HEK293 (cell line): Measurements from ENCODE around the gene PIK3CA.

Experiments used
- CTCF ChIA-PET: fragments of 350-600 bp; formaldehyde crosslinking; extraction: SDS; loops from one replicate; lab custom pipeline; 2021; ENCODE audit warnings: antibody characterized with exemption; lab: Yijun Ruan, JAX
- POLR2A ChIA-PET: fragments of 300-600 bp; formaldehyde crosslinking; extraction: SDS; loops from one replicate; lab custom pipeline; 2020; ENCODE audit warnings: antibody characterized with exemption, inconsistent platforms; lab: Yijun Ruan, JAX
- H3K27ac ChIP-seq: fragments of 200-500 bp; sonication (Bioruptor generic); 2 replicates; pipeline ENCODE4 v1.5.1; 2014; ENCODE audit warnings: low read depth, low read length, control low read depth, inconsistent platforms; ENCODE audit errors: extremely low read depth
- H3K36me3 ChIP-seq, 2 experiments: fragments of 200-500 bp in 1 of 2; sonication (Bioruptor generic) in 1 of 2; 1 replicate in 1 of 2; 2 replicates in 1 of 2; pipeline ENCODE4 v1.5.1; 2014 to 2017; ENCODE audit warnings: inconsistent platforms in 2 of 2, low read length in 2 of 2; ENCODE audit not compliant: control insufficient read depth in 2 of 2, insufficient read depth in 1 of 2
- H3K4me1 ChIP-seq: fragments of 200-500 bp; sonication (Bioruptor generic); 2 replicates; pipeline ENCODE4 v1.5.1; 2014; ENCODE audit warnings: mild to moderate bottlenecking, low read length, inconsistent platforms; ENCODE audit not compliant: control insufficient read depth, insufficient read depth
- H3K4me3 ChIP-seq: 2 replicates; pipeline ENCODE4 v1.5.1; 2011; ENCODE audit warnings: low read depth, mild to moderate bottlenecking, control low read depth, low read length, moderate library complexity
- H3K9me3 ChIP-seq: fragments of 200-500 bp; sonication (Bioruptor generic); 2 replicates; pipeline ENCODE4 v1.5.1; 2014; ENCODE audit warnings: low read depth, low read length, inconsistent platforms; ENCODE audit not compliant: control insufficient read depth, insufficient read depth
- ELK4 ChIP-seq: IDR thresholded peaks from 2 replicates; pipeline ENCODE4 v1.6.1; 2011; ENCODE audit warnings: mild to moderate bottlenecking, low read depth, low read length, borderline replicate concordance
- GFI1B ChIP-seq: fragments of 450-650 bp; formaldehyde crosslinking; IDR thresholded peaks from 2 replicates; pipeline ENCODE4 v1.5.1; 2016; ENCODE audit warnings: missing biosample characterization, missing genetic modification characterization
- GLIS1 ChIP-seq: fragments of 450-650 bp; formaldehyde crosslinking; IDR thresholded peaks from 2 replicates; pipeline ENCODE4 v1.5.1; 2016; ENCODE audit warnings: missing biosample characterization, missing genetic modification characterization
- HOXA7 ChIP-seq: sonication (generic); formaldehyde crosslinking; IDR thresholded peaks from 2 replicates; pipeline ENCODE4 v1.8.1; 2022; ENCODE audit warnings: missing genetic modification reagents, borderline replicate concordance
- IKZF3 ChIP-seq: fragments of 450-650 bp; IDR thresholded peaks from 2 replicates; pipeline ENCODE4 v1.5.0; 2018; ENCODE audit warnings: missing biosample characterization, mild to moderate bottlenecking, missing genetic modification characterization, moderate library complexity
- SCRT2 ChIP-seq: fragments of 450-650 bp; formaldehyde crosslinking; IDR thresholded peaks from 2 replicates; pipeline ENCODE4 v1.5.1; 2016; ENCODE audit warnings: missing biosample characterization, missing genetic modification characterization
- TCF7L2 ChIP-seq: IDR thresholded peaks from 2 replicates; pipeline ENCODE4 v1.6.1; 2011; ENCODE audit warnings: low read depth, mild to moderate bottlenecking, inconsistent platforms, low read length, moderate library complexity, borderline replicate concordance
- TSHZ1 ChIP-seq: fragments of 450-650 bp; formaldehyde crosslinking; IDR thresholded peaks from 2 replicates; pipeline ENCODE4 v1.5.1; 2016; ENCODE audit warnings: missing biosample characterization, missing genetic modification characterization, borderline replicate concordance
- ZFHX2 ChIP-seq: fragments of 450-650 bp; formaldehyde crosslinking; conservative IDR thresholded peaks from 2 replicates; pipeline ENCODE4 v1.5.1; 2016; ENCODE audit warnings: missing biosample characterization, missing genetic modification characterization
- ZFP37 ChIP-seq: fragments of 450-650 bp; formaldehyde crosslinking; IDR thresholded peaks from 2 replicates; pipeline ENCODE4 v1.5.1; 2016; ENCODE audit warnings: missing biosample characterization, missing genetic modification characterization
- ZNF10 ChIP-seq: fragments of 450-650 bp; formaldehyde crosslinking; IDR thresholded peaks from 2 replicates; pipeline ENCODE4 v1.5.1; 2017; ENCODE audit warnings: missing biosample characterization, missing genetic modification characterization
- ZNF138 ChIP-seq: fragments of 450-650 bp; formaldehyde crosslinking; IDR thresholded peaks from 2 replicates; pipeline ENCODE4 v1.5.1; 2016; ENCODE audit warnings: missing biosample characterization, missing genetic modification characterization, borderline replicate concordance
- ZNF157 ChIP-seq: fragments of 450-650 bp; formaldehyde crosslinking; IDR thresholded peaks from 2 replicates; pipeline ENCODE4 v1.5.1; 2016; ENCODE audit warnings: missing biosample characterization, missing genetic modification characterization
- ZNF37A ChIP-seq: fragments of 450-650 bp; IDR thresholded peaks from 2 replicates; pipeline ENCODE4 v1.5.1; 2018; ENCODE audit warnings: missing biosample characterization, missing genetic modification characterization
- ZNF510 ChIP-seq: fragments of 450-650 bp; formaldehyde crosslinking; IDR thresholded peaks from 2 replicates; pipeline ENCODE4 v1.5.1; 2018; ENCODE audit warnings: mild to moderate bottlenecking, missing genetic modification characterization, missing biosample characterization; ENCODE audit not compliant: insufficient replicate concordance
- ZNF585B ChIP-seq: fragments of 450-650 bp; formaldehyde crosslinking; IDR thresholded peaks from 2 replicates; pipeline ENCODE4 v1.5.1; 2016; ENCODE audit warnings: missing biosample characterization, missing genetic modification characterization
- ZNF654 ChIP-seq: fragments of 450-650 bp; formaldehyde crosslinking; IDR thresholded peaks from 2 replicates; pipeline ENCODE4 v1.5.1; 2016; ENCODE audit warnings: low read depth, missing biosample characterization, missing genetic modification characterization
- ZNF658 ChIP-seq: fragments of 450-650 bp; formaldehyde crosslinking; IDR thresholded peaks from 2 replicates; pipeline ENCODE4; 2016; ENCODE audit warnings: missing biosample characterization, missing genetic modification characterization
- ZNF777 ChIP-seq: fragments of 450-650 bp; formaldehyde crosslinking; IDR thresholded peaks from 2 replicates; pipeline ENCODE4 v1.5.1; 2017; ENCODE audit warnings: missing biosample characterization, missing genetic modification characterization, borderline replicate concordance
- ZNF843 ChIP-seq: fragments of 450-650 bp; formaldehyde crosslinking; IDR thresholded peaks from 2 replicates; pipeline ENCODE4 v1.5.1; 2016; ENCODE audit warnings: missing biosample characterization, missing genetic modification characterization
- TF ChIP-seq, protein P1 (sequence below): fragments of 450-650 bp; formaldehyde crosslinking; IDR thresholded peaks from 2 replicates; pipeline ENCODE4 v1.5.1; 2016; ENCODE audit warnings: missing biosample characterization, missing genetic modification characterization
- TF ChIP-seq, protein P2 (sequence below): fragments of 450-650 bp; formaldehyde crosslinking; IDR thresholded peaks from 2 replicates; pipeline ENCODE4 v1.5.1; 2016; ENCODE audit warnings: missing biosample characterization, missing genetic modification characterization

Gene PIK3CA

DNA sequence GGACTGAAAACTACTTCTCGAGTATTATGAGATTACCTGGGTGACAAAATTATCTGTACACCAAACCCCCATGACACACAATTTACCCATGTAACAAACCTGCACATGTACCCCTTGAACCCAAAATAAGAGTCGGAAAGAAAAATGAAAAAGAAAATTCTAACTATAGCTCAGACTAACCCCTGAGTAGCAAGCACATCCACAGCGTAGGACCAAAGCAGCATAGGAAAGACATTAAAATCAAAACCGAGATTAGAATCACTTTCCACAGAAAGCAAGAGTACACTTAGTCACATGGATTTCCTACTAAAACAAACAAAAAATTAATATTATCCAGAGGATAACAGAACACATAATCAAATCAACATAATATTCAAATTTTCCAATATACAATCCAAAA is 6.3 kb upstream of the PIK3CA start:
- CTCF ChIA-PET, result interaction anchor here (0.7 kb wide), 1 partner anchor 269 kb away, joined by 4 read pairs; no protein-coding TSS in a partner anchor
- Histone ChIP-seq H3K4me3 (no peak overlapping the region), H3K9me3 (no peaks in the 10 kb centered on the region), H3K27ac (no peak overlapping the region), H3K4me1 (no peaks in the 10 kb centered on the region), H3K36me3 (no peaks in the 10 kb centered on the region)
- POLR2A ChIA-PET, result no interaction called here
- no peak for TF ChIP-seq HOXA7 (CRISPR knock-in tag)
- TF ChIP-seq ZNF585B (tag by site-specific recombination), result no peak
- TF ChIP-seq TSHZ1 (tag by site-specific recombination), result no peak
- TF ChIP-seq ELK4, result no peak
- TF ChIP-seq ZFHX2 (tag by site-specific recombination), result no peak
- TF ChIP-seq ZNF138 (tag by site-specific recombination), result no peak
- TF ChIP-seq IKZF3 (tag by site-specific recombination), result no peak

GRCh38 chr3:179146911-179147513 is 1.1 kb upstream of the PIK3CA start:
- Histone ChIP-seq H3K4me1 (no peaks in the 10 kb centered on the region; the same call in 1 of the 2 replicates), H3K27ac (peak overlapping the region; percentile 42; the same call in 1 of the 2 replicates), H3K9me3 (no peaks in the 10 kb centered on the region), H3K36me3 (no peaks in the 10 kb centered on the region), H3K4me3 (peak overlapping the region; percentile 95)
- POLR2A ChIA-PET, result interaction anchor here (0.6 to 1.2 kb wide), 4 partner anchors 20 to 416 kb away, joined by 3 read pairs; partner anchors contain the start of gene ACTL6A
- CTCF ChIA-PET, result interaction anchor here (0.5 to 2.5 kb wide), 9 partner anchors 9 to 536 kb away, joined by 3 to 5 read pairs (median 3); no protein-coding TSS in a partner anchor
- TF ChIP-seq ZNF654 (peak; percentile 73), ZFHX2 (tag by site-specific recombination) (no peak), ZNF10 (tag by site-specific recombination) (peak; percentile 79; the same call in 1 of the 2 replicates), ZNF510 (tag by site-specific recombination) (no peak), TSHZ1 (tag by site-specific recombination) (0 out of 2 replicates have a peak, but pooled peaks have one; percentile 10), ZNF843 (tag by site-specific recombination) (no peak), ZFP37 (tag by site-specific recombination) (0 out of 2 replicates have a peak, but pooled peaks have one; percentile 11), GLIS1 (tag by site-specific recombination) (no peak), GFI1B (tag by site-specific recombination) (peak; percentile 71; the same call in 1 of the 2 replicates), ZNF777 (tag by site-specific recombination) (no peak), ZNF37A (tag by site-specific recombination) (no peak), ZNF157 (tag by site-specific recombination) (no peak), TCF7L2 (no peak), ZNF658 (tag by site-specific recombination) (no peak), SCRT2 (tag by site-specific recombination) (peak; percentile 71; the same call in 1 of the 2 replicates)
- TF ChIP-seq, protein P1, sequence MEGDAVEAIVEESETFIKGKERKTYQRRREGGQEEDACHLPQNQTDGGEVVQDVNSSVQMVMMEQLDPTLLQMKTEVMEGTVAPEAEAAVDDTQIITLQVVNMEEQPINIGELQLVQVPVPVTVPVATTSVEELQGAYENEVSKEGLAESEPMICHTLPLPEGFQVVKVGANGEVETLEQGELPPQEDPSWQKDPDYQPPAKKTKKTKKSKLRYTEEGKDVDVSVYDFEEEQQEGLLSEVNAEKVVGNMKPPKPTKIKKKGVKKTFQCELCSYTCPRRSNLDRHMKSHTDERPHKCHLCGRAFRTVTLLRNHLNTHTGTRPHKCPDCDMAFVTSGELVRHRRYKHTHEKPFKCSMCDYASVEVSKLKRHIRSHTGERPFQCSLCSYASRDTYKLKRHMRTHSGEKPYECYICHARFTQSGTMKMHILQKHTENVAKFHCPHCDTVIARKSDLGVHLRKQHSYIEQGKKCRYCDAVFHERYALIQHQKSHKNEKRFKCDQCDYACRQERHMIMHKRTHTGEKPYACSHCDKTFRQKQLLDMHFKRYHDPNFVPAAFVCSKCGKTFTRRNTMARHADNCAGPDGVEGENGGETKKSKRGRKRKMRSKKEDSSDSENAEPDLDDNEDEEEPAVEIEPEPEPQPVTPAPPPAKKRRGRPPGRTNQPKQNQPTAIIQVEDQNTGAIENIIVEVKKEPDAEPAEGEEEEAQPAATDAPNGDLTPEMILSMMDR (tag by site-specific recombination), result 0 out of 2 replicates have a peak, but pooled peaks have one; percentile 27
- TF ChIP-seq, protein P2, sequence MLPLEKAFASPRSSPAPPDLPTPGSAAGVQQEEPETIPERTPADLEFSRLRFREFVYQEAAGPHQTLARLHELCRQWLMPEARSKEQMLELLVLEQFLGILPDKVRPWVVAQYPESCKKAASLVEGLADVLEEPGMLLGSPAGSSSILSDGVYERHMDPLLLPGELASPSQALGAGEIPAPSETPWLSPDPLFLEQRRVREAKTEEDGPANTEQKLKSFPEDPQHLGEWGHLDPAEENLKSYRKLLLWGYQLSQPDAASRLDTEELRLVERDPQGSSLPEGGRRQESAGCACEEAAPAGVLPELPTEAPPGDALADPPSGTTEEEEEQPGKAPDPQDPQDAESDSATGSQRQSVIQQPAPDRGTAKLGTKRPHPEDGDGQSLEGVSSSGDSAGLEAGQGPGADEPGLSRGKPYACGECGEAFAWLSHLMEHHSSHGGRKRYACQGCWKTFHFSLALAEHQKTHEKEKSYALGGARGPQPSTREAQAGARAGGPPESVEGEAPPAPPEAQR (tag by site-specific recombination), result no peak
